ENCODE data around the gene SLC39A13. TPM values are rescaled to one million over a fixed set of nuclear protein-coding genes. Genes with fewer than 3 reads are reported as not detected.

The SLC39A13 gene
- total RNA-seq, 1 experiment from 2014 or later = 32.5 TPM

GRCh38 chr11:47406896-47407745, 1.3 kb upstream of the SLC39A13 start:
- ATAC-seq (no peak), DNase-seq (no peak)
- H3K9me3 ChIP-seq (ENCODE audit: low read length) = no peaks in the 10 kb centered on the region
- no peaks in the 10 kb centered on the region; the same call in 1 of the 2 replicates for H3K36me3 ChIP-seq (ENCODE audit: low read depth, low read length)
- H4K20me1 ChIP-seq (ENCODE audit: low read length) = no peaks in the 10 kb centered on the region
- H3K4me3 ChIP-seq (ENCODE audit: low read length) = peak overlapping the region; percentile 83
- peaks cover 26% of the 10 kb centered on the region for H3K79me2 ChIP-seq (ENCODE audit: low read length)
- H2AFZ ChIP-seq (ENCODE audit: low read length) = peak overlapping the region; percentile 87
- intact Hi-C loops (cut with micrococcal nuclease) = no loop called here
- H3K4me2 ChIP-seq (ENCODE audit: low read length) = peak overlapping the region; percentile 91
- no peaks in the 10 kb centered on the region for H3F3A ChIP-seq (ENCODE audit: low read length, unreplicated experiment)
- POLR2A ChIA-PET (ENCODE audit: unreplicated experiment) = no interaction called here
- CTCF ChIA-PET = interaction anchor here (0.6 to 0.7 kb wide), 2 partner anchors 33 to 34 kb away, joined by 4 to 5 read pairs; no protein-coding TSS in a partner anchor
- no TSS peak for BruUV-seq (replicated peaks)
- H3K9me2 ChIP-seq (replicated peaks; ENCODE audit: low read length) = no peaks in the 10 kb centered on the region
- H3K4me1 ChIP-seq (ENCODE audit: insufficient read depth, low read length) = peaks cover 24% of the 10 kb centered on the region
- peak overlapping the region; percentile 83 for H3K9ac ChIP-seq (ENCODE audit: low read length)
- H3K27ac ChIP-seq (ENCODE audit: low read length) = peak overlapping the region; percentile 85
- H3K27me3 ChIP-seq (ENCODE audit: low read length) = no peaks in the 10 kb centered on the region
- TF ChIP-seq EZH2 (IDR thresholded peaks at IDR 0.05; ENCODE audit: low read length, unreplicated experiment) = no peak
- no peak for TF ChIP-seq EZH2phosphoT487 (IDR thresholded peaks at IDR 0.05; ENCODE audit: borderline replicate concordance, low read length)

- Histone ChIP-seq H2AFZ (ENCODE audit: low read length) (peak overlapping the region; percentile 90), H3K9me2 (replicated peaks; ENCODE audit: low read length) (no peaks in the 10 kb centered on the region), H3K4me3 (ENCODE audit: low read length) (peak overlapping the region; percentile 88), H3K79me2 (ENCODE audit: low read length) (peaks cover 26% of the 10 kb centered on the region), H3K4me2 (ENCODE audit: low read length) (peak overlapping the region; percentile 98), H3K36me3 (ENCODE audit: low read depth, low read length) (no peaks in the 10 kb centered on the region; the same call in 1 of the 2 replicates), H4K20me1 (ENCODE audit: low read length) (no peaks in the 10 kb centered on the region), H3K4me1 (ENCODE audit: insufficient read depth, low read length) (peaks cover 24% of the 10 kb centered on the region), H3F3A (ENCODE audit: low read length, unreplicated experiment) (no peaks in the 10 kb centered on the region), H3K9me3 (ENCODE audit: low read length) (no peaks in the 10 kb centered on the region), H3K27me3 (ENCODE audit: low read length) (no peaks in the 10 kb centered on the region), H3K9ac (ENCODE audit: low read length) (peak overlapping the region; percentile 81), H3K27ac (ENCODE audit: low read length) (peak overlapping the region; percentile 72)
- BruUV-seq (replicated peaks) = TSS peak; percentile 56
- ChIA-PET POLR2A (ENCODE audit: unreplicated experiment) (no interaction called here), CTCF (no interaction called here)
- peak; percentile 72 for DNase-seq
- intact Hi-C loops (cut with micrococcal nuclease) = loop anchor here (1.0 to 2.0 kb wide), 2 partner anchors 35 to 46 kb away; no protein-coding TSS in a partner anchor
- TF ChIP-seq EZH2 (IDR thresholded peaks at IDR 0.05; ENCODE audit: low read length, unreplicated experiment) (no peak), CTCF (conservative IDR thresholded peaks at IDR 0.05; ENCODE audit: low read depth, low read length) (no peak), EZH2phosphoT487 (IDR thresholded peaks at IDR 0.05; ENCODE audit: borderline replicate concordance, low read length) (no peak)
- ATAC-seq = peak; percentile 45
Measured at GRCh38 chr11:47408598-47409439, 429 bp downstream of the SLC39A13 start.
